GM12873 (cell line): Measurements from ENCODE around the gene LYPD5.

ENCODE experiments used
- CTCF ChIP-seq: IDR thresholded peaks from 2 replicates; pipeline ENCODE4 v1.5.1; 2012; ENCODE audit warnings: low read depth, mild to moderate bottlenecking, moderate library complexity, low read length, control low read depth; ENCODE audit not compliant: insufficient read depth; ENCODE audit errors: missing control alignments

The LYPD5 gene

GRCh38 chr19:43784241-43784980 lies 17.8 kb downstream of the LYPD5 start:
- TF ChIP-seq CTCF = no peak

- no peak for TF ChIP-seq CTCF
These were observed 18.6 kb downstream of the LYPD5 start for GRCh38 chr19:43783636-43784035.

- TF ChIP-seq CTCF = no peak
These were observed 19.5 kb downstream of the LYPD5 start for GRCh38 chr19:43782689-43783231.

GRCh38 chr19:43782311-43782660 lies 20.0 kb downstream of the LYPD5 start:
- no peak for TF ChIP-seq CTCF

- no peak for TF ChIP-seq CTCF
These were observed 20.5 kb downstream of the LYPD5 start for GRCh38 chr19:43781630-43782310.

- no peak for TF ChIP-seq CTCF
These were observed 21.3 kb downstream of the LYPD5 start, which contains the start of gene KCNN4 for GRCh38 chr19:43780706-43781525. Gene KCNN4 (minus strand): TSS chr19:43780973. CDS start chr19:43780861, 112 bp downstream.

GRCh38 chr19:43779820-43780219 lies 22.4 kb downstream of the LYPD5 start:
- peak; percentile 58 for TF ChIP-seq CTCF
